ENCODE measurements around the gene KLK8. TPM values are rescaled to one million over a fixed set of nuclear protein-coding genes. Genes with fewer than 3 reads are reported as not detected.

The KLK8 gene
- total RNA-seq, 1 donor from 2014 or later: not detected

DNA sequence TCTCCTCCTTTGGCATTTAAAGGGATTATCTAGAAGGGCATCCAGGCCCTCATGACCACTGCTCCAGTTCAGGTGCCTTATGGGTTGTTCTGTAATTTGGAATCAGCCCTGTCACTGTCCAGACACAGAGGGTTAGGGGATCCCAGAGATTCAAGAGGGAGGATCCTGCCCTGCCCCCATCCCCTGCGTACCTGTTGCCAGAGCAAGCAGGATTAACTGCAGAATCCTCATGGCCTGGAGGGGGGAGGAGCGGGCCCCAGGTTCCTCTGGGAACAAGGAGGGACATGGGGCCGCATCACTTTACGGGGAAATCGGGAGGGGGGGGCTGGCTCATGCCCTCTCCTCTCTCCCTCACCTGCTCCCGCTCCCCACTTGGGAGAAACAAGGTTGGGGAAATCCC is 24.0 kb upstream of the KLK8 start:
- DNase-seq (ENCODE audit: low spot score): no peak
- peaks cover 6% of the 10 kb centered on the region for H3K27me3 Mint-ChIP-seq (ENCODE audit: unreplicated experiment)
- H3K27ac Mint-ChIP-seq (ENCODE audit: unreplicated experiment): no peak overlapping the region
- H3K4me1 Mint-ChIP-seq (ENCODE audit: unreplicated experiment): peaks cover 2% of the 10 kb centered on the region
- no peak overlapping the region for H3K4me3 Mint-ChIP-seq (ENCODE audit: unreplicated experiment)
- TF ChIP-seq, protein P1, sequence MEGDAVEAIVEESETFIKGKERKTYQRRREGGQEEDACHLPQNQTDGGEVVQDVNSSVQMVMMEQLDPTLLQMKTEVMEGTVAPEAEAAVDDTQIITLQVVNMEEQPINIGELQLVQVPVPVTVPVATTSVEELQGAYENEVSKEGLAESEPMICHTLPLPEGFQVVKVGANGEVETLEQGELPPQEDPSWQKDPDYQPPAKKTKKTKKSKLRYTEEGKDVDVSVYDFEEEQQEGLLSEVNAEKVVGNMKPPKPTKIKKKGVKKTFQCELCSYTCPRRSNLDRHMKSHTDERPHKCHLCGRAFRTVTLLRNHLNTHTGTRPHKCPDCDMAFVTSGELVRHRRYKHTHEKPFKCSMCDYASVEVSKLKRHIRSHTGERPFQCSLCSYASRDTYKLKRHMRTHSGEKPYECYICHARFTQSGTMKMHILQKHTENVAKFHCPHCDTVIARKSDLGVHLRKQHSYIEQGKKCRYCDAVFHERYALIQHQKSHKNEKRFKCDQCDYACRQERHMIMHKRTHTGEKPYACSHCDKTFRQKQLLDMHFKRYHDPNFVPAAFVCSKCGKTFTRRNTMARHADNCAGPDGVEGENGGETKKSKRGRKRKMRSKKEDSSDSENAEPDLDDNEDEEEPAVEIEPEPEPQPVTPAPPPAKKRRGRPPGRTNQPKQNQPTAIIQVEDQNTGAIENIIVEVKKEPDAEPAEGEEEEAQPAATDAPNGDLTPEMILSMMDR (IDR thresholded peaks at IDR 0.05; ENCODE audit: unreplicated experiment): no peak
- no peaks in the 10 kb centered on the region for H3K9me3 Mint-ChIP-seq (ENCODE audit: unreplicated experiment)
- no peaks in the 10 kb centered on the region for H3K36me3 Mint-ChIP-seq (ENCODE audit: low read depth, unreplicated experiment)

DNA sequence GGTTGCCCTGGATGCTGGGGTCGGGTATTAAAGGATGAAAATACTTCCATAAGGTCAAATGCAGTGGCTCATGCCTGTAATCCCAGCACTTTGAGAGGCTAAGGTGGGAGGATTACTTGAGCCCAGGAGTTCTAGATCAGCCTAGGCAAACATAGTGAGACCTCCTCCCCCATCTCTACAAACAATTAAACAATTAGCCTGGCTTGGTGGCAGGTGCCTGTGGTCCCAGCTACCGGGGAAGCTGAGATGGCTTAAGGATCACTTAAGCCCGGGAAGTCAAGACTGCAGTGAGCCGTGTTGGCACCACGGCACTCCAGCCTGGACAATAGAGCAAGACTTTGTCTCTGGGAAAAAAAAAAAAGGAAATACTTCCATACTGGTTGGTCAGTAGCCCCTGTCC is 23.5 kb upstream of the KLK8 start:
- H3K27me3 Mint-ChIP-seq (ENCODE audit: unreplicated experiment): peaks cover 7% of the 10 kb centered on the region
- no peak overlapping the region for H3K27ac Mint-ChIP-seq (ENCODE audit: unreplicated experiment)
- DNase-seq (ENCODE audit: low spot score): no peak
- H3K4me1 Mint-ChIP-seq (ENCODE audit: unreplicated experiment): peaks cover 7% of the 10 kb centered on the region
- TF ChIP-seq, protein P1 (IDR thresholded peaks at IDR 0.05; ENCODE audit: unreplicated experiment): no peak
- no peaks in the 10 kb centered on the region for H3K36me3 Mint-ChIP-seq (ENCODE audit: low read depth, unreplicated experiment)
- no peak overlapping the region for H3K4me3 Mint-ChIP-seq (ENCODE audit: unreplicated experiment)
- no peaks in the 10 kb centered on the region for H3K9me3 Mint-ChIP-seq (ENCODE audit: unreplicated experiment)

DNA sequence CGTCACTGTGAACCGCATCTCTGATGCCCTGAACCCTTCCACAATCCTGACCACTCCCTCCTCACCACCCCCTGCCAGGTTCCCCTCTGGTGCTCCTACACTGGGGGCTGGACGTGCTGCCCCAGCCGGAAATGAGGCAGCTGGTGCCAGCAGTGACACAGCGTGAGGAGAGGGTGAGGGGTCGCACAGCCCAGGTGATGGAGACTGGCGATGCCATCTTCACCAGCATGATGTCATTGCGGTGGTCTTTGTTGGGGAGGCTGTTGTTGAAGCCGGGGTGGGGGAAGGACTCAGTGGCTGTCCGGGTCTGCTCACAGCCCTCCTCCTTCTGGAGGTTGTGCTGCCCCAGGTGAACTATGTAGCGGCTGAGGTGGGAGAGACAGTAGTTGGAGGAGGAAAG is 22.5 kb upstream of the KLK8 start:
- H3K4me3 Mint-ChIP-seq (ENCODE audit: unreplicated experiment): no peak overlapping the region
- no peaks in the 10 kb centered on the region for H3K36me3 Mint-ChIP-seq (ENCODE audit: low read depth, unreplicated experiment)
- H3K27ac Mint-ChIP-seq (ENCODE audit: unreplicated experiment): no peak overlapping the region
- TF ChIP-seq, protein P1 (IDR thresholded peaks at IDR 0.05; ENCODE audit: unreplicated experiment): no peak
- H3K27me3 Mint-ChIP-seq (ENCODE audit: unreplicated experiment): peaks cover 8% of the 10 kb centered on the region
- H3K4me1 Mint-ChIP-seq (ENCODE audit: unreplicated experiment): peaks cover 9% of the 10 kb centered on the region
- no peaks in the 10 kb centered on the region for H3K9me3 Mint-ChIP-seq (ENCODE audit: unreplicated experiment)
- no peak for DNase-seq (ENCODE audit: low spot score)

DNA sequence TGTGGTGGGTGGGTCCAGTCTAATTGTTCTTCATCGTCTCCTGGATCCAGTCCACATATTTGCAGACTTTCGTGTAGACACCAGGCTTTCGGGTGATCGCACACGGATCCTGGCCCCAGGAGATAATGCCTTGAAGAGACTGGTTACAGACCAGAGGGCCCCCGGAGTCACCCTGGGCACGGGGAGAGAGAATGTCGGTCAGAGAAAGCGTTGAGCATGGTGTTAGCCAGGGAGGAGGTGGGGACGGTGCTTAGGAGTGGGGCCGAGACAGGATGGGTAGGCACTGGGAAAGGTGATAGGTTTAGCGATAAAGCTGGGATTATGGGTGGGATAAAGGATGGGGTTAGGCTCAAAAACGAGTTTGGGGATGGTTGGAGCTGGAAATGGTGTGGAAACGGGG is 21.1 kb upstream of the KLK8 start:
- H3K27me3 Mint-ChIP-seq (ENCODE audit: unreplicated experiment): peaks cover 10% of the 10 kb centered on the region
- TF ChIP-seq, protein P1 (IDR thresholded peaks at IDR 0.05; ENCODE audit: unreplicated experiment): no peak

DNA sequence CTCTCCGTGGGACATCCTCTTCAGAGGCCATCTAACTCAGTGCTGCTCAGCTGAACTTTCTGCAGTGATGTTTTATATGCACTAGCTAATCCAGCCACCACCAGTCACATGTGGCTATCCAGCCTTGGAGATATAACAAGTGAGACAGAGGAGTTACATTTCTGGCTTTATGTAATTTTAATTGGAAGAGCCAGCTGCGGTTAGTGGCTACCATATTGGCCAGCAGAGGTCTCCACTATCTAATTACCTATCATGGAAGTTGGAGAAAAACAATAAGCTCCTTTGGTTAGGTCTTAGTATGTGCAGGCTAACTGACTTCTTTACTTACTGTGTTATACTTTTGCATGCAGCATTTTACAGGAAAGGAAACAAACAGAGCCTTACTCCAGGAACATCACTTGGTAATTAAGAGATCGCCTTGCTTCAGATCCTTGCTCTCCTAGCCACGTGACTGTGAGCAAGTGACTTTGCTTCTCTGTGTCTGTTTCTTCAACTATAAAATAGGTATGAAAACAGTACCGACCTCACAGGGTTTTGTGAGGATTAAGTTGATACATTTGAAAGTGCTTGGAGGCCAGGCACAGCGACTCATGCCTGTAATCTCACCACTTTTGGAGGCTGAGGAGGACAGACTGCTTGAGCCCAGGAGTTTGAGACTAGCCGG is 19.7 kb upstream of the KLK8 start:
- Mint-ChIP-seq H3K27me3 (ENCODE audit: unreplicated experiment) (peaks cover 13% of the 10 kb centered on the region), H3K4me3 (ENCODE audit: unreplicated experiment) (peak overlapping the region; percentile 24), H3K36me3 (ENCODE audit: low read depth, unreplicated experiment) (peaks cover 5% of the 10 kb centered on the region), H3K4me1 (ENCODE audit: unreplicated experiment) (peaks cover 15% of the 10 kb centered on the region), H3K27ac (ENCODE audit: unreplicated experiment) (no peak overlapping the region), H3K9me3 (ENCODE audit: unreplicated experiment) (no peaks in the 10 kb centered on the region)
- TF ChIP-seq, protein P1 (IDR thresholded peaks at IDR 0.05; ENCODE audit: unreplicated experiment): peak; percentile 51
- peak; percentile 33 for DNase-seq (ENCODE audit: low spot score)

More for the DNA sequence above, 21.1 kb upstream of the KLK8 start:
- Mint-ChIP-seq H3K4me1 (ENCODE audit: unreplicated experiment) (peaks cover 11% of the 10 kb centered on the region), H3K36me3 (ENCODE audit: low read depth, unreplicated experiment) (peaks cover 5% of the 10 kb centered on the region), H3K27ac (ENCODE audit: unreplicated experiment) (no peak overlapping the region), H3K9me3 (ENCODE audit: unreplicated experiment) (no peaks in the 10 kb centered on the region), H3K4me3 (ENCODE audit: unreplicated experiment) (no peak overlapping the region)
- no peak for DNase-seq (ENCODE audit: low spot score)
